Astrocyte (in vitro differentiated cells and primary cell): Measurements from ENCODE around the gene POLG2.

Experiments
- EZH2 ChIP-seq: IDR thresholded peaks from 2 replicates; pipeline ENCODE4 v1.6.1; 2012; ENCODE audit warnings: mild to moderate bottlenecking, low read length, inconsistent platforms; ENCODE audit not compliant: insufficient read depth
- TF ChIP-seq, protein P1 (sequence below): IDR thresholded peaks from 2 replicates; pipeline ENCODE4 v1.5.1; 2011; ENCODE audit warnings: low read depth, mild to moderate bottlenecking, inconsistent platforms, low read length, moderate library complexity; ENCODE audit not compliant: insufficient read depth

- TF ChIP-seq, protein P1, sequence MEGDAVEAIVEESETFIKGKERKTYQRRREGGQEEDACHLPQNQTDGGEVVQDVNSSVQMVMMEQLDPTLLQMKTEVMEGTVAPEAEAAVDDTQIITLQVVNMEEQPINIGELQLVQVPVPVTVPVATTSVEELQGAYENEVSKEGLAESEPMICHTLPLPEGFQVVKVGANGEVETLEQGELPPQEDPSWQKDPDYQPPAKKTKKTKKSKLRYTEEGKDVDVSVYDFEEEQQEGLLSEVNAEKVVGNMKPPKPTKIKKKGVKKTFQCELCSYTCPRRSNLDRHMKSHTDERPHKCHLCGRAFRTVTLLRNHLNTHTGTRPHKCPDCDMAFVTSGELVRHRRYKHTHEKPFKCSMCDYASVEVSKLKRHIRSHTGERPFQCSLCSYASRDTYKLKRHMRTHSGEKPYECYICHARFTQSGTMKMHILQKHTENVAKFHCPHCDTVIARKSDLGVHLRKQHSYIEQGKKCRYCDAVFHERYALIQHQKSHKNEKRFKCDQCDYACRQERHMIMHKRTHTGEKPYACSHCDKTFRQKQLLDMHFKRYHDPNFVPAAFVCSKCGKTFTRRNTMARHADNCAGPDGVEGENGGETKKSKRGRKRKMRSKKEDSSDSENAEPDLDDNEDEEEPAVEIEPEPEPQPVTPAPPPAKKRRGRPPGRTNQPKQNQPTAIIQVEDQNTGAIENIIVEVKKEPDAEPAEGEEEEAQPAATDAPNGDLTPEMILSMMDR, result no peak
- TF ChIP-seq EZH2, result no peak
These were observed 30.7 kb downstream of the POLG2 start for GRCh38 chr17:64466019-64466735.
